Coronary artery (tissue), 2 donors: ENCODE data around the gene E2F6.

Experiments used
- DNase-seq: peaks from one replicate; pipeline ENCODE4 v3.0.0-alpha.2; 2017; ENCODE audit warnings: low spot score
- H3K27ac ChIP-seq, 2 donors: fragments of 200-600 bp; sonication (generic); one replicate each; pipeline ENCODE4 v1.5.1; 2016 to 2019
- H3K4me3 ChIP-seq: fragments of 200-600 bp; sonication (generic); 2 replicates; pipeline ENCODE4 v1.5.1; 2016; ENCODE audit warnings: mild to moderate bottlenecking, moderate library complexity
- CTCF ChIP-seq: fragments of 200-600 bp; sonication (generic); IDR thresholded peaks from one replicate; pipeline ENCODE4 v1.5.1; 2019; ENCODE audit warnings: antibody characterized with exemption

Gene E2F6

DNA sequence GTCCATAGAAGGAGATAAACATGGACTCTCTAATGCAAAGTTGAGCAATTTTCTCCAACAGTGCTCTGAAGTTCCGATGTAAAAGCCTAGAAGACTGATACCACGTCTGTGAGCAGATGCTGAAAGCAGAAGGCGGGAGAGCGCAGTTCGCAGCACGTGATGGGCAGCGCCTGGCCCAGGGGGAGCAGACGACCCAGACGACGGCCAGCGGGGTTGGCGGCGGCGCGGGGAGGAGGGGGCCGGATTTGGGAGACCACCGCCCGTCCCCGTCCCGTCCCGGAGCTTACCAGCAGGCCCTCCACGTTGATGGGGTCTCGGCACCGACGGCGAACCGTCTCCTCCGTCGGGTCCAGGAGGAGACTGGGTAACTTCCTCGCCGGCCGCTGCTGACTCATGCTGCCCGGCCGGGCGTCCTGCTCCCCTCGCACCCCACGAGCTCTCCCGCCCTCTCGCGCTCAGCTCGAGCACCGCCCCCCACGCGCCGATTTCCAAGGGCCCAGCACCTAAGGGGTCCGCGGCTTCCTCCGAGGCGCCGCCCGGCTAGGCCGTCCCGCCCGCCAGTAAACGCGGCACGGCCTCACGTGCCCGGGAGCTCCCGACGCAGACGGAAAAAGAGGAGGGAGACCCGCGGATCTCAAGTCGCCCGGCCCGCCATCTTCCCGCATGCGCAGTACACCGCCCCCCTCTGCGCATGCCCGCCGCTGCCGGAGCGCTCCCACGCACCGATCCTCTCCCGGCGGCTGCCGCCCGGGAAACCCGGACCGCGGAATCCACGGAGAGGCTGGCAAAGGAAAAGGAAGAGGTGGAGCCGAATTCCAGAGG, at the start of gene E2F6:
Gene E2F6 (minus strand): TSS at position 677 of the 822 bp plus-strand sequence. CDS start 282 bp downstream, at position 395.
- H3K27ac ChIP-seq = peak within 1 kb of the TSS; percentile 78 to 98

DNA sequence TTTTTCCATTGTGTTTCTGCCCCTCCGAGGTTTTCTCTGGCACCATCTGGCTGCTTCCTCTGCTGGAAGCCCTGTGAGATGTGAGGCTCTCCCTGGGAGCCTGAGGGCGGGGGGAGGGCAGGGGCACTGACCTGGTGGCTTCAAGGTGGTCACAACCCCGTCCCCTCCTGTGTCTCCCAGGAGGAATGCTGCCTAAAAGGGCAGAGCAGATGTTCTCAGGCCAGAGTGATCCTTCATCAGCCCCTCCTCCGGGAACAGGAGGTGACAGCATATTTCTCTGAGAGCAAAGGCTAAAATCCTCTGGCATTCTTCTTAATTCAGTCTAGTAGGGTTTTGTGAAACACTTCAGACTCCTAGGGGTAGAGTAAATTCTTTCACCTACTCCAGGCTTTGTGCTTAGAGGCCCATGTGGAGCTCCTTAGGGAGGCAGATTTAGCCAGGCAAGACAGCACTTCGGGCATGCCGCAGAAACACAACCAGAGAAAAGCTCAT, 49.6 kb upstream of the E2F6 start:
- Histone ChIP-seq H3K27ac (no peak overlapping the region), H3K4me3 (no peak overlapping the region)
- DNase-seq = no peak
- no peak for TF ChIP-seq CTCF

More for the DNA sequence above, at the start of gene E2F6:
- no peak for TF ChIP-seq CTCF
- H3K4me3 ChIP-seq = peak within 1 kb of the TSS; percentile 96
- peak; percentile 96 for DNase-seq

GRCh38 chr2:11514904-11515303, 48.9 kb upstream of the E2F6 start:
- DNase-seq = no peak
- no peak overlapping the region for H3K27ac ChIP-seq
- no peak for TF ChIP-seq CTCF
- H3K4me3 ChIP-seq = no peak overlapping the region

DNA sequence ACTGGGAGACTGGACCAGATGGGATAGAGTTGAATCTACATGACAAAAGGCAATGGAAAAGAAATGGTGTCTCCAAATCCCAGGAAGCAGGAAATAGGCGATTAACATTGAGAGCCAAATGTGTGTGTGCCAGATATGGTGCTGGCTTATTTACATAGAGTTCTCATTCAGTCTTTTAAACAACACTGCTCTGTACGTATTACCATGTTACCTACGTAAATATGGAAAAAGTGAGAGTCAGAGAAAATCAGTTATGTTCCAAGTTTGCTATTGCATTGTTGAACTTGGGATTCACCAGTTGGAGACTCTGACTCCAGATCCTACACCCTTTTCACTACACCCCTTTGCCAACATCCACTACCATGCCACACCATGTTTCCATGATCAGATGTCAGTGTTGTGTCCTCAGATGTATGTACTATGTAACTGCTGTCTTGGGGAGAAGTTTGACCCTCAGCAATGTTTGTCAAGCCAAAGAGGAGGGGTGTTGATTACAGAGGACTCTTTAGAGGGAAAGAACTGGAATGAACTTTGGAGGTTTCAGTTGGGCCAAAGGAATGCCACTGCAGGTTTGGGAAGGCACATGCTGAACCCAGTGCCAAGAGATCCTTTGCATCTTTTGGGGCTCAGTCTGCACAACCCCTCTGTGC, 48.2 kb upstream of the E2F6 start:
- Histone ChIP-seq H3K4me3 (no peak overlapping the region), H3K27ac (no peak overlapping the region)
- TF ChIP-seq CTCF = no peak
- DNase-seq = no peak

DNA sequence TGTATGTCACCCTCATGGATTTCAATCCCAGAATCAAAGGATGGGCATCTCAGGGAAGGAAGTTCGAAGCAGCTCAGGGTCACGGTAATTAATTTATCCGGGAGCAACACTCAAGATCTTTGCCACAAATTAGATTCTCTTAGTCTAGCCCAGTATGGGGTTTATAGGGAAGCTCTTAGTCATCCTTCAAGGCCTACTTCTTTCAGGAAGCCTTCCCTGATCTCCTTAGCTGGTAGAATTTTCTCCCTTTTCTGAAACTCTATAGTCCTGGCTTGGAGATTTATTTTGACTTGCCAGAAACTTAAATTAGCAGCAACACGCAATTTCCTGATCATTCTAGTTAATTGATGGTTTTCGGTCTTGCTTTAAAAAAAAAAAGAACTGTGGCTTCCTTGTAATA, 47.4 kb upstream of the E2F6 start:
- Histone ChIP-seq H3K27ac (no peak overlapping the region), H3K4me3 (no peak overlapping the region)
- no peak for TF ChIP-seq CTCF
- DNase-seq = no peak

DNA sequence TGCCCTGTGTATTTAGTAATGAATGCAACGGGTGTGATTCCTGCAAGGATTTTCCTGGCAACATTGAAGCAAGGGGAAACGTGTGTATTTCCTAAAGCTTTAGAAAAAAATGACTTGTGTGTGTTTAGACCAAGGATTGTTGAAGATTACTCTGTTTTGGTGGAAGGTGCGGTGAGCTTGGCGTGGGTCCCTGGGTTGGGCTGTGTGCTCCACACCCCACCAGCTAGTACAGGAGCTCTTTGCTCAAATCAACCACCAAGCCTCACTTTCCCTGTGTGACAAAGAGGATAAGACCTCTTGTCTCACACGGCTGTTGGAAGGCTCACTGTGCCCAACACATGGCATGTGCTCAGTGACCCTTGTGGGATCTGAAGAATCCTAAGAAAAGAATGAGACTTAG, 46.5 kb upstream of the E2F6 start:
- TF ChIP-seq CTCF = no peak
- Histone ChIP-seq H3K4me3 (no peak overlapping the region), H3K27ac (no peak overlapping the region)
- no peak for DNase-seq
